ENCODE results near the gene SLC4A3. TPM values are rescaled to one million over a fixed set of nuclear protein-coding genes. Genes with fewer than 3 reads are reported as not detected.

Gene SLC4A3
- total and polyA plus RNA-seq, 2 of the 8 experiments (the other 6 are each of a cell fraction or from before 2014, with no cell fraction given), result 4.8 to 7.4 TPM

GRCh38 chr2:219658196-219658846 is 30.9 kb downstream of the SLC4A3 start (continued):
- no peak for TF ChIP-seq SAP30 (IDR thresholded peaks at IDR 0.05; ENCODE audit: insufficient read depth, insufficient replicate concordance, low read length)
- TF ChIP-seq CTBP2 (IDR thresholded peaks at IDR 0.05; ENCODE audit: borderline replicate concordance, insufficient read depth, insufficient read length, low read length), result no peak
- no peak for TF ChIP-seq POU5F1 (IDR thresholded peaks at IDR 0.05; ENCODE audit: low read depth, low read length)
- no peak for TF ChIP-seq YY1 (IDR thresholded peaks at IDR 0.05; ENCODE audit: low read depth, low read length)
- TF ChIP-seq RNF2 (IDR thresholded peaks at IDR 0.05; ENCODE audit: borderline replicate concordance, low read depth, low read length, missing control alignments, poor library complexity, severe bottlenecking), result no peak
- TF ChIP-seq TBP (IDR thresholded peaks at IDR 0.05; ENCODE audit: low read depth, low read length), result no peak
